Upper lobe of left lung (tissue), 6 donors: ENCODE data around the gene TMEM132D. TPM values are rescaled to one million over a fixed set of nuclear protein-coding genes. Genes with fewer than 3 reads are reported as not detected.

Experiments used
- ATAC-seq, 2 donors: fragments of 200-7000 bp; cut with Tn5 transposase; one replicate each; pipeline ENCODE4 v1.9.1; 2022; ENCODE audit warnings: mild to moderate bottlenecking in 2 of 2, moderate library complexity in 2 of 2; ENCODE audit not compliant: low FRiP score in 2 of 2
- DNase-seq, 2 donors: peaks; one replicate each; pipeline ENCODE4 v3.0.0-alpha.2; 2019 to 2020
- H3K27ac ChIP-seq, 4 donors: fragments of 200-600 bp; sonication (generic); one replicate each; pipeline ENCODE4 v1.5.1; 2016 to 2019
- H3K27me3 ChIP-seq, 4 donors: fragments of 200-600 bp; sonication (generic); one replicate each; pipeline ENCODE4 v1.5.1; 2017 to 2019
- H3K36me3 ChIP-seq, 4 donors: fragments of 200-600 bp; sonication (generic); one replicate each; pipeline ENCODE4 v1.5.1; 2016 to 2019
- H3K4me1 ChIP-seq, 4 donors: fragments of 200-600 bp; sonication (generic); one replicate each; pipeline ENCODE4 v1.5.1; 2018 to 2019
- H3K4me3 ChIP-seq, 4 donors: fragments of 200-600 bp; sonication (generic); one replicate each; pipeline ENCODE4 v1.5.1; 2017 to 2019; ENCODE audit warnings: mild to moderate bottlenecking in 2 of 4, moderate library complexity in 1 of 4
- H3K9me3 ChIP-seq, 4 donors: fragments of 200-600 bp; sonication (generic); one replicate each; pipeline ENCODE4 v1.5.1; 2018 to 2019
- EP300 ChIP-seq, 4 donors: sonication (generic); formaldehyde crosslinking; IDR thresholded peaks; one replicate each; pipeline ENCODE4 v1.5.1; 2017; ENCODE audit warnings: antibody characterized with exemption in 4 of 4, control low read depth in 2 of 4
- POLR2A ChIP-seq, 4 donors: fragments of 450-650 bp; IDR thresholded peaks; one replicate each; pipeline ENCODE4 v1.5.1; 2016 to 2017; ENCODE audit warnings: antibody characterized with exemption in 4 of 4, mild to moderate bottlenecking in 2 of 4
- POLR2AphosphoS5 ChIP-seq, 2 donors: sonication (generic); formaldehyde crosslinking; IDR thresholded peaks; one replicate each; pipeline ENCODE4 v1.5.1; 2017; ENCODE audit warnings: antibody characterized with exemption in 2 of 2
- WGBS, 2 donors: methylation state at CpG; one replicate each; pipeline ENCODE4 v1.1.5; 2017 to 2018; 5-methylcytosine and 5-hydroxymethylcytosine counted together
- total RNA-seq, 6 donors: library from RNA; depleted of rRNA in 4 of 6; stranded (reverse); fragments of >200 nt in 4 of 6; gene quantifications; one replicate each; pipeline versions ENCODE4 v1.1.0 to v1.2.1, GENCODE V29; 2016 to 2021
- TF ChIP-seq, protein P1 (sequence below), 6 experiments: fragments of 450-650 bp in 4 of 6; fragments of 200-600 bp in 2 of 6; sonication (generic) in 2 of 6; IDR thresholded peaks; one replicate each; pipeline ENCODE4 v1.5.1; 2016 to 2019; ENCODE audit warnings: antibody characterized with exemption in 6 of 6
- donor health status: DM: no; HTN: no; CAD: no; lungs with moderate emphysema.
- donor health status: DM: no; HTN: yes; CAD: no; lungs with severe emphysema.

TMEM132D gene
- total RNA-seq, 6 donors from 2014 or later = 0.30 to 1.0 (median 0.79) TPM; not detected in 1

DNA sequence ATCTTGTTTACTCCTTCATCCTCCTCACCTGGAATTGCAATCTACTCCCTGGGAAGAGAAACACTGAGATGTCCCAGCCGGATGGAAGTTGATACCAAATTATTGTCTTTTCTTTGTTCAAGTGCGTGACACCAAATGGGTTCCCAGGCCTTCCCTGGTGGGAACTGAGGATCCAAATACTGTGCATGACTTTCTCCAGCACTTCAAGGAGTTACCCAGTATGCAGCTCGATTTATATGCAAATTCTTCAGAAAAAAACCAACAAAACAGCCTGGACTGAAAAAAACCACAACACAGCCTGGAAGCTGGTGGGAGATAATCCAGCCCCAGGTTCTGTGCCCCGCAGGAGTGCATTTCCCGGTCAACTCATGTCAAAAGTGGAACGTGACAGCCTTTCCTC is 740.0 kb downstream of the TMEM132D start:
- Histone ChIP-seq H3K4me1 (no peaks in the 10 kb centered on the region), H3K27ac (no peak overlapping the region), H3K36me3 (no peaks in the 10 kb centered on the region), H3K4me3 (no peak overlapping the region), H3K27me3 (no peaks in the 10 kb centered on the region), H3K9me3 (peaks cover 0 to 5% (median 2%) of the 10 kb centered on the region in 4 donors)
- WGBS, 2 donors = 51 to 63% methylated on average over 6 of the region's 6 CpGs
- TF ChIP-seq, protein P1, sequence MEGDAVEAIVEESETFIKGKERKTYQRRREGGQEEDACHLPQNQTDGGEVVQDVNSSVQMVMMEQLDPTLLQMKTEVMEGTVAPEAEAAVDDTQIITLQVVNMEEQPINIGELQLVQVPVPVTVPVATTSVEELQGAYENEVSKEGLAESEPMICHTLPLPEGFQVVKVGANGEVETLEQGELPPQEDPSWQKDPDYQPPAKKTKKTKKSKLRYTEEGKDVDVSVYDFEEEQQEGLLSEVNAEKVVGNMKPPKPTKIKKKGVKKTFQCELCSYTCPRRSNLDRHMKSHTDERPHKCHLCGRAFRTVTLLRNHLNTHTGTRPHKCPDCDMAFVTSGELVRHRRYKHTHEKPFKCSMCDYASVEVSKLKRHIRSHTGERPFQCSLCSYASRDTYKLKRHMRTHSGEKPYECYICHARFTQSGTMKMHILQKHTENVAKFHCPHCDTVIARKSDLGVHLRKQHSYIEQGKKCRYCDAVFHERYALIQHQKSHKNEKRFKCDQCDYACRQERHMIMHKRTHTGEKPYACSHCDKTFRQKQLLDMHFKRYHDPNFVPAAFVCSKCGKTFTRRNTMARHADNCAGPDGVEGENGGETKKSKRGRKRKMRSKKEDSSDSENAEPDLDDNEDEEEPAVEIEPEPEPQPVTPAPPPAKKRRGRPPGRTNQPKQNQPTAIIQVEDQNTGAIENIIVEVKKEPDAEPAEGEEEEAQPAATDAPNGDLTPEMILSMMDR (IDR thresholded peaks at IDR 0.05) = no peak
- no peak for TF ChIP-seq EP300 (IDR thresholded peaks at IDR 0.05)
- no peak for TF ChIP-seq POLR2A (IDR thresholded peaks at IDR 0.05)
- no peak for TF ChIP-seq POLR2AphosphoS5 (IDR thresholded peaks at IDR 0.05)
- ATAC-seq (no peak), DNase-seq (no peak)

DNA sequence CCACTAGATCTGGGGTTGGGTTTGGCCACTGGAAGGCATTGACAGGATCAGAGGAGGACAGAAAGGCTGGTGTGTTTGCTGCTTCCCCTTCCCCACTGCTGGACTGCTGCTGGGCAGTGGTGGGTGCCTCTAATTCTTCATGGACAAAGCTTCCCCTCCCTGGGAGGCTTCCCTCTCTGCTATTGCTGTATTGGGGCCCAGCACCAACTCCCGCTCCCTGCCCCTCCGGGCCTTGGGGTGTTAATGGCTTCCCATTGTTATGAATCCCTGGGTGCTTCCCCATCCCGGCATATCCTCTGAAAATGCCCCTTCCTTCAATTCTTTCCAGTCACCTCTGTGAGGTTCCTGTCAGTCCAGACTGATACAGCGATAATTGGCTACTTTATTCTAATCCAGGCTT is 740.4 kb downstream of the TMEM132D start:
- 56 to 64% methylated on average over 4 of the region's 4 CpGs for WGBS, 2 donors

DNA sequence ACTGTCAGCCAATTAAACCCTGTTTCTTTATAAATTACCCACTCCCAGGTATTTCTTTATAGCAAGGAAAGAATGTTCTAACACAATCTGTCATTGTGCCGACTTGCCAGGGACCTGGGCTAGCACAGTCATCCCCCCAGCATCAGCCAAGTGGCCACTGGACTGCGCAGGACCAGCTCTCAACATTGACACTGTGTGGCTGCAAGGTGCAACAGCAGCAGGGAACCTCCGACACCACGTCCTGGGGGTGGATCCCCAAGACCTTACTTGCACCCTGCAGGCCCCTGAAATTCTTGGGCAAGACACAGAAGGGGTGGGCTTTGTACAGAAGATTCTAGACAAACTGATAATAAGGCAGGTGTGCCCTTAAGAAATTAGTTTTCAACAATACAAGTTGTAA is 741.0 kb downstream of the TMEM132D start:
- Histone ChIP-seq H3K27me3 (no peaks in the 10 kb centered on the region), H3K27ac (no peak overlapping the region), H3K9me3 (peaks cover 0 to 5% (median 2%) of the 10 kb centered on the region in 4 donors), H3K4me1 (no peaks in the 10 kb centered on the region), H3K36me3 (no peaks in the 10 kb centered on the region), H3K4me3 (no peak overlapping the region)
- no peak for DNase-seq
- WGBS, 2 donors = 66 to 97% methylated on average over 4 of the region's 4 CpGs
- no peak for ATAC-seq
- TF ChIP-seq, protein P1 (IDR thresholded peaks at IDR 0.05) = no peak
- no peak for TF ChIP-seq POLR2A (IDR thresholded peaks at IDR 0.05)

More for the DNA sequence above, 740.4 kb downstream of the TMEM132D start:
- Histone ChIP-seq H3K4me3 (no peak overlapping the region), H3K4me1 (no peaks in the 10 kb centered on the region), H3K27ac (no peak overlapping the region), H3K9me3 (peaks cover 0 to 5% (median 2%) of the 10 kb centered on the region in 4 donors), H3K36me3 (no peaks in the 10 kb centered on the region), H3K27me3 (no peaks in the 10 kb centered on the region)
- no peak for TF ChIP-seq POLR2A (IDR thresholded peaks at IDR 0.05)
- no peak for TF ChIP-seq POLR2AphosphoS5 (IDR thresholded peaks at IDR 0.05)
- ATAC-seq (no peak), DNase-seq (no peak)

DNA sequence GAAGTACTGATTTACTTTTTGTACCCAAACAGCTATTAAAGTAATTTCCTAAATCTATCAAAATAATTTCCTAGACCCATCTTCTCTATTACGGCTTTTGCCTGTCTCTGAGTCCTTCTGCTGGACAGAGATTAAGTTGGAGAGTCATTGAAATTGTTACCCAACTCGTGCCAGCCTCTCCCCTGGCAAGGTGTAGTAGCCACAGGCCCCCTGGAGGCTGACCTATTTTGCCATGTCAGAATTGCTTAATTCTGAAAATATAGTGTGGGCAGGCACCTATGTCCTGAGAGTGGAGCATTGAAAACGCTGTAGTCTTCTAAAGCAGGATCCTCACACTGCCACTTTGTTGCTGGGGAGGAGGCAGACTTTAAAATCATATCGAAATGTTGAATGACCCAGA is 742.3 kb downstream of the TMEM132D start:
- Histone ChIP-seq H3K4me1 (no peaks in the 10 kb centered on the region), H3K27me3 (no peaks in the 10 kb centered on the region), H3K27ac (no peak overlapping the region), H3K9me3 (peaks cover 0 to 5% (median 2%) of the 10 kb centered on the region in 4 donors), H3K36me3 (no peaks in the 10 kb centered on the region), H3K4me3 (no peak overlapping the region)
- ATAC-seq = no peak
- WGBS, 2 donors = 58 to 73% methylated on average over 3 to 4 of the region's 4 CpGs
- DNase-seq = no peak
- TF ChIP-seq EP300 (IDR thresholded peaks at IDR 0.05) (no peak), POLR2AphosphoS5 (IDR thresholded peaks at IDR 0.05) (no peak), POLR2A (IDR thresholded peaks at IDR 0.05) (no peak)
- TF ChIP-seq, protein P1 (IDR thresholded peaks at IDR 0.05) = no peak

DNA sequence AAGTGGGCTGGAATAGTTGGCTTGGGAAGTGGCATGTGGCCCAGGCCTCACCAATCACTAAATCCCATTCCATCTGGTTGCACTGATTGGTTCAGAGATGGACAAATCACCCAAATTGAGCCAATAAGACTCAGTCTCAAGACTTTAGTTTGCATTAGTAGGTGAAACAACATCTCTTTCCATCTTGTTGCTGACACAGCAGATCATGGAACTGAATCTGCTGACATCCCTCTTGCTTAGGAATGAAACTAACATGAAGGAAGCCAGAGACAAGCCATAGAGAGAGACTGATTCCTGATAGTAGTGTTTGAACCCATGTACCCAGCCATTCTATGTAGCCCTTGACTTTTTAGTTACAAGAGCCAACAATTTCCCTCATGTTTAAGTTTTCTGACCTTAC is 743.5 kb downstream of the TMEM132D start:
- Histone ChIP-seq H3K27ac (no peak overlapping the region), H3K4me1 (no peaks in the 10 kb centered on the region), H3K27me3 (no peaks in the 10 kb centered on the region), H3K36me3 (no peaks in the 10 kb centered on the region), H3K9me3 (peaks cover 0 to 5% (median 2%) of the 10 kb centered on the region in 4 donors), H3K4me3 (no peak overlapping the region)
- TF ChIP-seq POLR2AphosphoS5 (IDR thresholded peaks at IDR 0.05) (no peak), POLR2A (IDR thresholded peaks at IDR 0.05) (no peak), EP300 (IDR thresholded peaks at IDR 0.05) (no peak)
- TF ChIP-seq, protein P1 (IDR thresholded peaks at IDR 0.05) = no peak
- ATAC-seq = no peak
- DNase-seq = no peak
